Measurements from ENCODE around the gene SLC51A. TPM values are rescaled to one million over a fixed set of nuclear protein-coding genes. Genes with fewer than 3 reads are reported as not detected.
A peak's percentile ranks its signal among the peaks of the same experiment; 100 is the strongest.

SLC51A gene
- total and polyA plus RNA-seq, 10 donors, result 0.30 to 14.6 (median 3.4) TPM

DNA sequence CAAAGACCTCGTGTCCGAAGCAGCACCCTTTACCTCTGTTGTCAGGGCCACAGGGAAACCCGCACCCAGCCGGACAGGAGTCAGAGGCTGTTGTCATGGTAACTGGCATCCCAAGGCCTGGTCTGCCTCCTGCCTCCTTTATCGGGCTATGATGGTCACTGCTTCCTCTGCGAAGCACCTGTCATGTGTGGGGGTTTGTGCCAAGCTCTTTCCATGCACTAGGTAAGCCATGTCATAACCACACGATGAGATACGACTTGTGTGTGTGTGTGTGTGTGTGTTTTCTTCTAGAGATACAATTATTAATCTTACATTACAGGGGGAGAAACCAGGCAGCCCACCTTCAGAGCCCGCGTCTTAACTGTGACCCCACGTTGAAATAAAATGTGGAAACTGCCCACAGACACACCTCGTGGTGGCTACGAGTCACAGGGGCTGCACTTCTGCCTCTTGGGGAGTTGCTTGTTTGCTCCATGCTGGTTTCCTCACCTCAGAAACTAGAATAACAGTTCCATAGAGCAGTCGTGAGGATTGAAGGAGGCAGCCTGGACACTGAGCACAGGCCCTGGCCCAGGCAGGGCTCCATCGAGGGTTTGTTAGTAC lies 23.1 kb upstream of the SLC51A start:
- 51 to 78% (median 72%) methylated on average over 15 of the region's 15 CpGs for WGBS, 5 donors
- H3K27ac ChIP-seq, result peak overlapping the region; percentile 82 to 93 (median 89)
- peak overlapping the region in 1 of 8 donors; percentile 45 for H3K4me3 ChIP-seq
- H3K36me3 ChIP-seq, result no peaks in the 10 kb centered on the region
- peak; percentile 77 for DNase-seq
- no peaks in the 10 kb centered on the region for H3K9me3 ChIP-seq
- intact Hi-C loops (cut with DNase I; ENCODE audit: low total_unique reads), result no loop called here
- H3K4me1 ChIP-seq, result peaks cover 6 to 69% (median 39%) of the 10 kb centered on the region in 6 donors
- no peak for TF ChIP-seq POLR2A (IDR thresholded peaks at IDR 0.05)
- TF ChIP-seq, protein P1, sequence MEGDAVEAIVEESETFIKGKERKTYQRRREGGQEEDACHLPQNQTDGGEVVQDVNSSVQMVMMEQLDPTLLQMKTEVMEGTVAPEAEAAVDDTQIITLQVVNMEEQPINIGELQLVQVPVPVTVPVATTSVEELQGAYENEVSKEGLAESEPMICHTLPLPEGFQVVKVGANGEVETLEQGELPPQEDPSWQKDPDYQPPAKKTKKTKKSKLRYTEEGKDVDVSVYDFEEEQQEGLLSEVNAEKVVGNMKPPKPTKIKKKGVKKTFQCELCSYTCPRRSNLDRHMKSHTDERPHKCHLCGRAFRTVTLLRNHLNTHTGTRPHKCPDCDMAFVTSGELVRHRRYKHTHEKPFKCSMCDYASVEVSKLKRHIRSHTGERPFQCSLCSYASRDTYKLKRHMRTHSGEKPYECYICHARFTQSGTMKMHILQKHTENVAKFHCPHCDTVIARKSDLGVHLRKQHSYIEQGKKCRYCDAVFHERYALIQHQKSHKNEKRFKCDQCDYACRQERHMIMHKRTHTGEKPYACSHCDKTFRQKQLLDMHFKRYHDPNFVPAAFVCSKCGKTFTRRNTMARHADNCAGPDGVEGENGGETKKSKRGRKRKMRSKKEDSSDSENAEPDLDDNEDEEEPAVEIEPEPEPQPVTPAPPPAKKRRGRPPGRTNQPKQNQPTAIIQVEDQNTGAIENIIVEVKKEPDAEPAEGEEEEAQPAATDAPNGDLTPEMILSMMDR (IDR thresholded peaks at IDR 0.05 in 8 of 11, conservative IDR thresholded peaks at IDR 0.05 in 3 of 11), result no peak
- no peak for TF ChIP-seq POLR2AphosphoS5 (IDR thresholded peaks at IDR 0.05)
- H3K27me3 ChIP-seq (replicated peaks in 1 of 7), result no peaks in the 10 kb centered on the region

- H3K36me3 ChIP-seq, result no peaks in the 10 kb centered on the region
- peaks cover 6 to 65% (median 39%) of the 10 kb centered on the region in 6 donors for H3K4me1 ChIP-seq
- H3K4me3 ChIP-seq, result peak overlapping the region in 1 of 8 donors; percentile 45
- intact Hi-C loops (cut with DNase I; ENCODE audit: low total_unique reads), result no loop called here
- peak; percentile 86 for DNase-seq
- peak overlapping the region in 7 of 8 donors; percentile 83 to 93 (median 90) for H3K27ac ChIP-seq
- TF ChIP-seq, protein P1 (IDR thresholded peaks at IDR 0.05 in 8 of 11, conservative IDR thresholded peaks at IDR 0.05 in 3 of 11), result no peak
- peak in 2 of 3 donors; percentile 11 to 38 for TF ChIP-seq POLR2AphosphoS5 (IDR thresholded peaks at IDR 0.05)
- H3K9me3 ChIP-seq, result no peaks in the 10 kb centered on the region
- 56 to 84% (median 68%) methylated on average over 5 to 13 of the region's 13 CpGs for WGBS, 5 donors
- H3K27me3 ChIP-seq (replicated peaks in 1 of 7), result no peaks in the 10 kb centered on the region
These were observed 22.4 kb upstream of the SLC51A start for GRCh38 chr3:196193736-196194541.

DNA sequence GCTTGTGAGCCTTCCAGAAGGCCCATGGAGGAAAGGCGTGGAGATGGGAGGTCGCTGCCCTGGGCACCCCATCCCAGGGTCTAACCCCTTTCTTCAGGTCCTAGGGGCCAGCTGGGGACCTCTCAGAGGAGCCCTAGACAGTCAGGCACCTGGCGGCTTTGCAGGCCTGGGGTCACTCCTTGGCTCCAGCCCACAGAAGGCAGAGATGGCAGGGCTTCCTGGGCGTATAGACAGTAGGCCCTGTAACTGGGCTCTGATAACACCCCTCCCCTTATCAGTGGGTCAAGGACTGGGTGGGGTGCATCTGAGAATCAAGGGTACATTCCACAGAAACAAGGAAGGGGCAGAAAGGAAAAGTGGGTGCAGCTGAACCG lies 21.8 kb upstream of the SLC51A start:
- intact Hi-C loops (cut with DNase I; ENCODE audit: low total_unique reads), result no loop called here
- Histone ChIP-seq H3K9me3 (no peaks in the 10 kb centered on the region), H3K27ac (peak overlapping the region in 6 of 8 donors; percentile 88 to 93 (median 90)), H3K27me3 (replicated peaks in 1 of 7) (no peaks in the 10 kb centered on the region), H3K36me3 (no peaks in the 10 kb centered on the region), H3K4me3 (no peak overlapping the region), H3K4me1 (peaks cover 6 to 62% (median 39%) of the 10 kb centered on the region in 6 donors)
- DNase-seq, result peak; percentile 76
- TF ChIP-seq POLR2AphosphoS5 (IDR thresholded peaks at IDR 0.05) (no peak), POLR2A (IDR thresholded peaks at IDR 0.05) (no peak)
- TF ChIP-seq, protein P1 (IDR thresholded peaks at IDR 0.05 in 8 of 11, conservative IDR thresholded peaks at IDR 0.05 in 3 of 11), result no peak
- 74 to 88% (median 80%) methylated on average over 3 to 5 of the region's 5 CpGs for WGBS, 5 donors

All from spleen (tissue), 11 donors.